GM18508 (cell line): Measurements from ENCODE around the gene KLHL33.
A peak's percentile ranks its signal among the peaks of the same experiment; 100 is the strongest.

Source experiments
- ATAC-seq: cut with Tn5 transposase; IDR thresholded peaks from one replicate; pipeline ENCODE4 v1.9.1; 2021; ENCODE audit warnings: moderate number of reproducible peaks; ENCODE audit not compliant: insufficient read depth, unreplicated experiment

Gene KLHL33

DNA sequence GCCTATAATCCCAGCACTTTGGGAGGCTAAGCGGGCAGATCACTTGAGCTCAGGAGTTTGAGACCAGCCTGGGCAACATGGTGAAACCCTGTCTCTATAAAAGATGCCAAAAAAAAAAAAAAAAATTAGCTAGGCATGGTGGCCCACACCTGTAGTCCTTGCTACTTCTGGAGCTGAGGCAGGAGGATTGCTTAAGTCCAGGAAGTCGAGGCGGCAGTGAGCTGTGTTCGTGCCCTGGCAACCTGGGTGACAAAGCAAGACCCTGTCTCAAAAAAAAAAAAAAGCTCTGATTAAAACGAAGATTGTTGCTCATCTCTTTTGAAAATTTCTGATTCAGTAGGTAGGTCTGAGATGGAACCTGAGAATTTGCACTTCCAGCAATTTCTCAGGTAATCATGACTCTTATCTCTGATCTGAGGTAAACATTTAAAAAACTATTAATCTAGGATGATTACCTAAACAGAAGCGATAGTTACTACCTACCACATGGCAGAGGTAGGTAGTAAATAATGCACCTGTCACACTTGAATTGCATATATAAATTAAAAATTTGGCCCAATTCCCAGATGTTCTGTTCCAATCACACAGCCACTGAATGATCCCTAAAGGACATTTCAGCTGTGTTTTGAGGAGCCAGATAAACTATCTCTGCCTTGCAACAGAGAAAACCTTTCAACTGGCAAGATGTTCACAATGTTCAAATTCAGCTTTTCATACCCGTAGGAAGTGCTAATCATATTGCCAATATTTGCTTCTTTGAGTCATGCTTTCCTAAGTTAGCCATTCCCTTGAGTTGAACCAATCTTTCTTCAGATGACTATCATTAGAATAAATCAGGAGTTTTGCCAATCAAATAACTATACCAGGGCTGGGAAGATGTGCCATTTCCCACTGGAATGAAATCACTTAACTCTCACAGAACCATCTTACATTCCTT is 18.4 kb downstream of the KLHL33 start:
- no peak for ATAC-seq

DNA sequence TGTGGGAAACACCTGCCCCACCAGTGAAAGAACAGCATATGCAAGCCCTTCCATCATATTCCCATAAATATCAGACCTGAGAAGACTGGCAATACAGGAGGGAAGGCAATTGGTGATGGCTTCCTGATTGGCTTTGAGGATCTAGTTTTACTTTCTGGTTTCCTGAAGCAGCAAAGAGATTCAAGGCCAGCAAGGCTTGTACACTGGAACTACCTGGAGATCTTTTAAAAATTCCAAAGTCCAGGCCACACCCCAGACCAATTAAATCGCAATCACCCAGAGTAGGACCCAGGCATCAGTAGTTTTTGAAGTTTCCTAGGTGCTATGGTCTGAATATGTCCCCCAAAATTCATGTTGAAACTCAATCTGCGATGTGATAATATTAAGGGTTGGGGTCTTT is 19.7 kb downstream of the KLHL33 start:
- no peak for ATAC-seq

DNA sequence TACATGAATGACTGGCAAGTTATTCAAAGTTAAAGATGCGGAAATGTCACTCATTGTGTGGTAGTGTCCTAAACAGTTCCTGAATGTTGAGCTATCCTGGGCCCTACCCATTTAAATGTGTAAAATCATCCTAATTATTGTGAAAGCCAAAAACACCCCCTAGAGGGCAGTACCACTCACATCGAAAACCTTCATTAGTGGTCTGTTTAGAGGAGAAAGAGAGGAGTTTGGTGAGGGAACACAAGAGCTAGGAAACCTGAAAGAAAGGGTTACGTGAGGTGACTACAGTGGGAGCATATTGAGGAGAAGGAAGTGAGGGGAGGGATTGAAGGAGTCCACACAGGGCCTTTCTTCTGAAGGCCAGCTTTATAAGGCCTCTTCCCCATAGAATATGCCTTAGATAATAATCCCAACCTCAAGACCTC is 20.2 kb downstream of the KLHL33 start:
- ATAC-seq: peak; percentile 47

DNA sequence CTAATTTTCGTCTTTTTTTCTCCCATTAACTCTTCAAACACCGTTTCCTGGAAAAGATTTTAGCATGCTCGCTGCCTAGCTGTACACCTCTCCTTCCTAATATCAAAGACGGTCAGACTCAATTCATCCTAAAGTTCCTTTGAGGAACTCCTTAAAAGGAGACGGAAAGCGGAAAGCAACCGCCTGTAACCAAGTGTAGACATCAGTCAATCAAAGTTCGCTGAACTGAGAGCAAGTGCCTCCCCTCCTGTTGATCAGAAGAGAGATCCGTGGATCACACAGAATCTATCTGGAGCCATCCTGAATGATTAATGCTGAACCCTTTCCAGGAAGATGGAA is 22.3 kb downstream of the KLHL33 start:
- ATAC-seq: no peak

DNA sequence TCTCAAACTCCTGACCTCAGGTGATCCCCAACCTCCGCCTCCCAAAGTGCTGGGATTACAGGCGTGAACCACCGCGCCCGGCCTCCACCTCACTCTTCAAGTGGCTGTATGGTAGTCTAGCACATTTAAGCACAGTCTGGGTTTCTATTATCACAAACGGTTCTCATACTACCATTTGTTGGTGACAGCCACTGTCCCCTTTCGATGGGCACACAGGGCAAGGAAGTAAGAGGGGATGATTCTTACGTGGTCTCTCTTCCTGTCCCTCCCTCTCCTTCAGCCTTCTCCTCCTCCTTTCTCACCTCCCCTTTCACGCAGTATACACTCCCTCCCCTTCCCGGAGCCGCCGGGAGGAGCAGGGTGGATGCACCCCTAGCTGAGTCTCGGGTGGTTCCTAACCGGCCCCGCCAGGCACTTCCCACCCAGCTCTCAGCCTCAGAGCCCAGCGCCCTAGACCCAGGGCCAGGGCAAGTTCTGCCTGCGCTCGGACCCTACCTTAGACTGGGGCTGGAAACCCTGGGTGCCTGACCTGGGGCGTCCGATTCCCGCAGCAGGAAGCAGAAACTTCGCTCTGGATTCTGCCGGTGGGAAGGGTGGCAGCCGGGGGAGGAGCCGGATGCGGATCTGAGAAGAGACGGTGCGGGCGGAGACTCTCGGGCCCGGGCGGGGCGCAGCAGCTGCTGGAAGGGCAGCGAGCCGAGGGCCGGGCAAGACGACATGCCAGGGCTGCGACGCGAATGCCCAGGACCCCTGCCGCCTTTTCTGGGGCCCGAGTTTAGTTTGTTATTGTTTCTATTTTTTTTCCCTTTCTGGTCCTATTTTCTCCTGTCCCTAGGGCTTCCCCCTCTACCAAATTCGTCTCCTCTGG is 22.9 kb downstream of the KLHL33 start, which contains the start of gene TEP1:
TSS of gene TEP1 (minus strand) at position 626 of the 868 bp plus-strand sequence. CDS start 5,062 bp downstream, outside the sequence.
- no peak for ATAC-seq

DNA sequence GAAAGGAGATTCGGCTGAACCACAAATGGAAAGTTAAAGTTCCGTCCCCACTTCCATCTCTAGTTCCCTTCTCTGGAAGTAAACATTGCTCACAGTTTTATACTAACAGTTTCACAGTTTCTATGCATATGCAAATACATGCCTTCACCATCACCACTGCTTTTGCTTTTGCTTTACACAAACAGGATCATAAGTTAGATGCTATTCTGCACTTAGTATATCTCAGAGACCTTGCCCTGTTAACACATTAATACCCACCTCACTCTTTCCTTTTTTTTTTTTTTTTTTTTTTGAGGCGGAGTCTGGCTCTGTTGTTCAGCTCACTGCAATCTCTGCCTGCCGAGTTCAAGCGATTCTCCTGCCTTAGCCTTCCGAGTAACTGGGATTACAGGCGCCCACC is 23.6 kb downstream of the KLHL33 start:
- ATAC-seq: peak; percentile 75

DNA sequence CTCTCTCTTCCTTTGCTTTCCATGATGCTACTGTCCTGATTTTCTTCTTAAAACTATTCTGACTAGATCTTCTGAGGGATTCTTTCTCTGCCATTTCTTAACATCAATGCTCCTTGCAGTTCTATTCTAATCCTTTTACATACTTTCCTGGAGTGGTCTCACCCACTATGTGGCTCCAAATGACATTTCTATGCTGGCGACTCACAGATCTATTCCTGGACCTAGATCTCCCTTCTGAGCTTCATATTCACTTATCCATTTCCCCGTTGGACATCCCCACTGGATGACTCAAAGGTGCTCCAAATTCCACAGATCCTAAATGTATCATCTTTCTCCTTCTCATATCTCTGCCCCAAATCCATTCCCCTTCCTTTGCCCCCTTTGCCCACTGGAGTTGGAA is 26.7 kb downstream of the KLHL33 start:
- ATAC-seq: no peak

DNA sequence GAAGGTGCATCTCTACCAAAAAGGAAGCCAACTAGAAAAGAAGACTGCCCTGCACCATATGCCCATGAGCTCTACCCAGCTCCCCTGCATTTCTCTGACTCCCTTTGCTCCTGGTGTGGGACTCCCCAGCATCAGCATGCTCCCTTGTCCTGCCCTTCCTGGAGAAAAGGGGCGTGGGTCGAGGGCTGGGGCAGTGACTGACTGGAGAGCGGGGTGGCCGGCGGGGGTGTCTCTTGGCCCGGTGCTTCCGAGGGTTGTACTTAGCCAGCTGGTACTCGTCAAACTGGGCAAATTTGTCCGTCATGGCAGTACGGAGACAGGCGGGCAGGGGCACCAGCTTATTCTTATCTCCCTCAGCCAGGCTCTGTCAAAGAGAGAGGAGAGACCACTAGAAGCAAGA is 32.4 kb downstream of the KLHL33 start:
- ATAC-seq: no peak

DNA sequence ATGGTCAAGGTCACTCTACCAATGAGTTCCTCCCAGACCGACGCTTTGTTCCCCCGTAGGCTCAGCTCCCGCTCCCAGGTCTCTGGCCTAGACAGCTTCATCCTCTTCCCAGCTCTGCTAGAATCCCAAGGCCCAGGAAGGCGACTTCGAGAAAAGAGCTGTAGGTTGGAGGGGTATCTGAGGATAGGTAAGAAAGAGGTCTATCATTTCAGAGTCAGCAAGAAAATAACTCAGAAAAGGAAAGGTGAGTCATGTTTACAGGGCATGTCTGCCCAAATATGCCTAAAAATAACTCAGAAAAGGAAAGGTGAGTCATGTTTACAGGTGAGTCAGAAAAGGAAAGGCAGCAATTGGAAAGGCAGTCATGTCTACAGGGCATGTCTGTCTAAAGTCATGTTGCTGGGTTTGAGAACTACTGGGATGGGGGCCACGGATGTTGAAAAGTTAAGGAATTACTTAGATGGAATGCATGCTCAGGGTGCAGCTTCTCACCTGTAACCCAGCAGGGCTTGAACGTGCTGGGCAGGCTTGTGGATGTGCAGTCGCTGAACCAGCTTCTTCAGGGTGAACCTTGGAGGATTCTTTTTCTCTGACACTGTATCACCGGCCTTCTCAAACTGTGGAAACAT is 34.9 kb downstream of the KLHL33 start:
- no peak for ATAC-seq

DNA sequence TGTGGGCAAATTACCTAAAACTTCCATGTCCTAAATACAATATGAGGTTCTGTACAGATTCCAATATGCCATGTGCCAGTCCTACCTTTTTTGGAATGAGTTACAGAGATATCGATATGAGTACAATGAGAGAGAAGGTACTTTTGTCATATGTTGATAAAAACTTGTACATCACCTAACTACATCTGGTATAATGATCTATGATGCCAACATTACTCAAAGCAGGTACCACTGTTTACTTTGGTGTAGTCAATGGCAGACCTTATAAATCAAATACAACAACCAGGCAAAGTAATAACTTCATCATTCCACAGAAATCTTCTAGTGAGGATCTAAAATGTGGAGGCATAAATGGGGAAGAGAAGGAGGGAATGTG is 35.4 kb downstream of the KLHL33 start:
- no peak for ATAC-seq

DNA sequence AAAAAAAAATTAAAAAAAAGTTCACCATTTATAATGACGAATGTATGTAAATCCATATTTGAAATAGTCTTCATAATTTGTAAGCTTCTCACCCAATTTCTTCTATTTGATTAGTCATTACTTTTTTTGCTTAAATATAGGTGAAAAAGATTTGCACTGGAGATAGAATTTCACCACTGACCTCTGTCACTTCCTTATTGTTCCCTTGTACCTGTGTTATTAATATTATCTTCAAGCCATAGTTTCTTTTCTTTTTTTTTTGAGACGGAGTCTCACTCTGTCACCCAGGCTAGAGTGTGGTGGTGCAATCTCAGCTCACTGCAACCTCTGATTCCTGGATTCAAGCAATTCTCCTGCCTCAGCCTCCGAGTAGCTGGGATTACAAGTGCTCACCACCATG is 38.5 kb downstream of the KLHL33 start:
- ATAC-seq: no peak

DNA sequence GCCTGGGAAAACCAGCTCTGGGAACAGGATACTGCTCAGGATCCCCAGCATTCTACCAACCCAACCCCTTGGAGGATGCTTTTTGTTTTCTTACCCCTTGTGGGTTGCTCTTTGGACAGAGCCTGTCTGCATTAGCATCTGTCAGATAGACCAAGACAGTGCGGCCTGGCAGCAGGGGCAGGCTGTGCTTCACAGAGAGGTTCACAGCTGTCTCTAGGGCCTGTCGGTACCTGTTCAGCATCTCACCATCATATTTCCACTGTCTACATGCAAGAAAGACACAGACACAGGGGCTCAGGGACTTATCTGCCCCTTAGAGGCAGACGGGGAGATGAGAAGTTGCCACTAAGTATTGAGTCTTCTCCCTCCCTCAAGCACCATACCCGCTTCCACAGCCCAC is 44.5 kb downstream of the KLHL33 start:
- ATAC-seq: no peak

DNA sequence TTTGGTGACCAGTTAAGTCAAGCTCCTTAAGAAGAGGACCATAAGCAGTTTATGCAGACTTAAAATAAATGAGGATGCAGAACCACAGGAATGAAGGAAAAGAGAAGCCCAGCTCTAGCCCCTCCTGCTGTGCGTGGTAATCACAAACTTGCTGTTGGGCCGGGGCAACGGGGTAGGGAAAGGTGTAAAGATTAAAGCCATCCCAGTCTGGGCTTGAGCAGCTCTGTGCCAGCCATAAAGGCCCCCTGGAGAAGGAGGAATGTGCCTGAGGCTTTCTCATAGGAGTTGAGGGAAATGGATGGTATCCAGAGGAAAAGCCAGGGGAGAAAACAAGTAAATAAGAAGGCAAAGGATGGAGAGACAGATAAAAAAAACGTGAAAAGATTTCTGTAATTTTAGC is 47.8 kb downstream of the KLHL33 start:
- ATAC-seq: no peak

DNA sequence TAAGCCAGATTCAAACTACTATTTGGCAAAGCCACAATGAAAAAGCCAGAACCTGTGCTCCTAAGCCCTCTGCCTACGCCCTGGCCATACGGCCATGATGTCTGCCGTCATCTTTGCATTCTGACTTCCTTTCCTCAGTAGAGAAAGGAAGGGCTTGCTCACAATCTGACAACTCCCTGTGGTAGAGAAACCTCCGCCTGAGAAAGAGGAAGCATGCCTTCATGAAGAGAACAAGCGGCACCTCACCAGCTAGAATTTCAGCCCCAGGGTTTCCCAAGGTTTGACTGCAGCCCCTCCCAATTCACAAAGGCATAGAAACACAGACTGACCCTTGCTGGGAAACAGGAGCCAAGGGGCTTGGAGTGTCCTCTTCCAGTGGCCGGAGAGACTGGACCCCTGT is 48.4 kb downstream of the KLHL33 start:
- ATAC-seq: no peak

DNA sequence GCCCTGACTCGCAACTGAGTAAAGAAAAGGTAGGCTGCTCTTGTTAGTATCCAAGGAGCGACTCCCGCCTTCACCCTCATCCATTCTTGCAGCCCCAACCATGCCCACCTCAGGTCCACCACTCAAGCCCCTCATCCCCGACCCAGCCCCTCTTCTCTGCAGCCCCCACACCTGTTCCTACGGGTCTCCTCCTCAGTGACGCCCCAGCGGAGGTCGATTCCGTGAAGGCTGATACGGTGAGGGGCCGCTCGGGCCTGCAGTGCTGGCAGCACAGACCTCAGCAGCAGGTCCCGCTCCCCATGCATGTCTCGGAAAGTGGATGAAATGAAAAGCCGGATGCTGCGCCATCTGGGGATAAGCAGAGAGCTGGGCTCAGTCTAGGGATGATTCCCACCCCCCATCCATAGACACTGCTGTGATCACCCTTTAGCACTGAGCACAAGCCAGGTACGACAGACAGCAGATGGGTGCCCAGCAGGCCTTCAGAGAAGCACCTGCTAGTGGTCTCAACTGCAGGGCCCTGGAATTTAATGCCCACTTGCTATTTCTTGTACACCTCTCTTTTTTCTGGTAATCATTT is 49.6 kb downstream of the KLHL33 start:
- no peak for ATAC-seq

DNA sequence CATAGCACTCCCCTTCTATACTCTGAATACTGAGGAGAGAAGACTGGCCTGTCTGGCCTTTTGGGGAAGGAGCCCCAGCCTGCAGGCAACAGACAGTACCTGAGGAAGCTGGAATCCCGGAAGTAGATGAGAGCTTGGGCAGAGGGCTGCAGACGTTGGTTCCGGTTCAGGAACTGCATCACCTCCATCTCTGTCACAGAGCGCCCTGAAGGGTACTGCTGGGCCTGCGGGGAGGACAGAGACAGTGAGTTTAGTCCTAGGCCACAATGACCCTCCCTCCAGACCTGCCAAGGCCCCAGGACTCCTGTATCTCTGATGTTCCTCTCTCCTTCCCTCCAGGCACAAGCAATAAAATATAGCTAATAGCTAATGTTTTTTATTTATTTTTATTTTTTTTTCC is 51.1 kb downstream of the KLHL33 start:
- no peak for ATAC-seq

DNA sequence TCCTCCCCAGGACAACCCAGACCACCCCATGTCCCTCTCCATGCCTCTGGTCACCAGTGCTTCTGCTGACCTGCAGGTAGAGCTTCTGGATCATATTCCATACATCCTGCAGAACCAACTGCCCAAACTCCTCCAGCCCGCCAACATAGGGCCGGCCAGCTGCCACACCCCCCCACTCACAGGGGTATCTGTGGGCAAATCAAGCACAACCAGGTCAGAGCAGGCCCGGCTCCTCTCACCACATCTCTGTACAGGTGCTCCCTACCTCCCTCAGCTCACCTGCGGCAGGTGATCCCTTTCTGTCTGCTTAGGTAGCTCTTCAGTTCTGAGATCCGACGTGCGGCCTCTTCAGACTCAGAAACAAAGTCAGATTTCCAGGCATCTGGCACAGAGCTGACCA is 51.6 kb downstream of the KLHL33 start:
- ATAC-seq: no peak

DNA sequence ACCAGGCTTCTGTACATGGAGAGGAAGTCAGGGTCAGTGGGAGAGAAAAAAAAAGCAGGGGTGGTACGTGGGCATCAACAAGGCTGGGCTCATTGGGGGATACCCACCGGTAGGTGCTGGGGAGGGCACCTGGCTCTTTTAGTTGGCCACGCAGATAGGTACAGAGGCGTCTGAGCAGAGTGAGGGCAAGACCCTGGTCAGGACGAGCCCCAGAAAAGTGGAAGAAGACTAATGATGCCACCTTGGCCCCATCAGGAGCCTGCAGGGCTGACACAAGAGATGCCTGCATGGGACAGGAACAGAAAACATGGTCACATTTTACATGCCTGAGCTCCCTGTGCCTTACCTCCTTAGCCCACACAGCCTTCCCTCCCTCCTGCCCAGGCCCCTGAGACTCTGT is 52.3 kb downstream of the KLHL33 start:
- ATAC-seq: no peak

DNA sequence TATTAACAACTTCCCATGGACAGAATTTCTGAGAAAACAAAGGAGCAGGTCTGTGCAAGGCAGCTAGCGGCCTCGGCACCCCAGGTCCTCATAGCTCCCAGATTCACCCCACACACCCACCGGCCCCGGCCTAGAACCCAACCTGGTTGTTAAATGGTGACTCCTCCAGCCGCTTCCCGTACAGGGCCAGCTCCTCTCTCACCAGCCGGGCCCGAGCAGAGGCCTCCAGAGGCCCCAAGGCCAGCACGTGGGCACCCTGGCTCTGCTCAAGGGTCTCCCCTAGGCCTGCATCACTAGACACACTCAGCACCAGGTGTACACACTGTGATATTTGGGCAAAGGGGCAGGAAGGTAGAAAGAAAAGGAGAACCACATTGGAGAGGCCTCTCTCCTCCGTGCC is 52.9 kb downstream of the KLHL33 start:
- ATAC-seq: no peak

DNA sequence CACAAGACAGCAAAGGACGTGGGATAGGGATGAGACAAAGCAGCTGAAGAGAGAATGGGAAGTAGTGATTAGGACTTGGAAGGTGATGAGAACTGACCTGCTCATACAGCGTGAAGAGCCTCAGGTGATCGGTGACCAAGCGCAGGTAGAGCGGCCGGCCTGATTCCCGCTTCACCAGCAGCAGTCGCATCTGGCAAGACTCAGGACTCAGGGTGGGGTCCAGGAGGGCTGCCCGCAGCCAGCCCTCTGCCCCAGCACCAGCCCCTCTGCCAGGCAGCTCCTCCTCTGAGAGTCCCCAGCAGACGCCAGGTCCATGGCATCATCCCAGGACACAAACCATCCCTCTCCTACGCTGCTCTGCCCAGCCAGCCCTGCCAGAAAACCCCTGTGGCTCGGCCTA is 53.4 kb downstream of the KLHL33 start:
- no peak for ATAC-seq

DNA sequence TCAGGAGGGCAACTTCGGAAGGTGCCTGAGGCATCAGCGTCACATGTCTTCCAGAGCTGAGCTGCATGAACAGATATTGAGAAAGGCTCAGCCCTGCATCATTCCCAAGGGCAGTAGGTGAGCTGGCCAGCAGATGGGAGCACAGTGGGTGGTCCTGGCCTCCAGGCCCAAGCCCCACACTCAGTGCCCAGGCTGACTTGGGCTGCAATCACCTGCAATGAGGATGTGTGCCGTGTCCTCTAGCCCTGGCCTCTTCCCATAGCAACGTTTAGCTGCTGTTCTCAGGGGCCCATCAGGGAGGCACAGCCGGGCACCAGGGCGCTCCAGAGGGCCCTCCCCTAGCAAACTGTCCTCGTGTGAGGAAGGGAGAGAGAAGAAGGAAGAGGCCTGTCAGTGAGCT is 54.6 kb downstream of the KLHL33 start:
- no peak for ATAC-seq
